ENCODE data around the gene PRKAG2.

The PRKAG2 gene

GRCh38 chr7:151699928-151700319 is 177.0 kb downstream of the PRKAG2 start:
- no peak overlapping the region for H3K4me3 ChIP-seq (replicated peaks in 1 of 2; ENCODE audit: low read depth in 2 of 2, low read length in 2 of 2)
- DNase-seq (ENCODE audit: low read depth in 2 of 2), result peak; percentile 51 to 80
- TF ChIP-seq CTCF (IDR thresholded peaks at IDR 0.05; ENCODE audit: low read depth, low read length), result no peak

DNA sequence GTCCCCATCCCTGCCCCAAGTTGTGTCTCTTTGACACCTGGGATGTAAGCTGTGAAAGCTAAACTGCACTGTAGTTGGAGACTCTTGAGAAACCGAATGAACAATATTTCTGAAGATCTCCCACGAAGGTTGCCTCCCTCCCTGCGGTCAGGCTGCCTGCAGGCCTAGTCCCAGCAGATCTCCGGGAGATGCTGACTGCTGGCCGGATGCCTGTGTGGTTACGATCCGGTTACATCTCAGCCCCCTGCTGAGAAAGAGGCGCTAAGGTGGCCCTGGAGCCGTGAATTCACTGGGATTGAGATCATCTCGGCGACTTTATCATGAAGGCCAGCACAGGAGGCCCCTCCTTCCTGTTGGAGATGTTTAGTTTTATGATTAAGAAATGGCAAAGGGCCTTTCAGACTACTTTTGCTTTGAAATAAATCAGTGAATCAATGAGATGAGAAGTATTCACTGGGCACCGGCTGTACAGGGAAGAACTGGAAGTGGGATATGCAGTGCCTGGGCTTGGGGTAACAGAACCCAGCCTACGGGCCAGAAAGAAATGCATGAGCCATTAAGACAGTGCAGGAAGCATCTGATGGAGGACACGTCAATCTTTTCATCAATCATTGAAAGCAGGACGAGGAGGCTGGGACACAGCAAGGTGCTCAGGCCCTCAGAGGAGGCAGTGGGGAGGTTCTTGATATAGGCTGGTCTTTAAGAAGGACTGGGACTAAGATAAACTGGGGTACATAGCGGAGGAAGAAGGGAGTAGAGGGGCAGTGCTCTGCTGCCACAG is 177.6 kb downstream of the PRKAG2 start:
- no peak for TF ChIP-seq CTCF (IDR thresholded peaks at IDR 0.05; ENCODE audit: low read depth, low read length)
- no peak overlapping the region for H3K4me3 ChIP-seq (replicated peaks in 1 of 2; ENCODE audit: low read depth in 2 of 2, low read length in 2 of 2)
- peak; percentile 84 to 94 for DNase-seq (ENCODE audit: low read depth in 2 of 2)

GRCh38 chr7:151697942-151698341 is 179.0 kb downstream of the PRKAG2 start:
- H3K4me3 ChIP-seq (replicated peaks in 1 of 2; ENCODE audit: low read depth in 2 of 2, low read length in 2 of 2), result no peak overlapping the region
- TF ChIP-seq CTCF (IDR thresholded peaks at IDR 0.05; ENCODE audit: low read depth, low read length), result no peak
- DNase-seq (ENCODE audit: low read depth in 2 of 2), result no peak

- H3K4me3 ChIP-seq (replicated peaks in 1 of 2; ENCODE audit: low read depth in 2 of 2, low read length in 2 of 2), result no peak overlapping the region
- TF ChIP-seq CTCF (IDR thresholded peaks at IDR 0.05; ENCODE audit: low read depth, low read length), result no peak
- DNase-seq (ENCODE audit: low read depth in 2 of 2), result no peak
These were observed 179.4 kb downstream of the PRKAG2 start for GRCh38 chr7:151697515-151697895.

DNA sequence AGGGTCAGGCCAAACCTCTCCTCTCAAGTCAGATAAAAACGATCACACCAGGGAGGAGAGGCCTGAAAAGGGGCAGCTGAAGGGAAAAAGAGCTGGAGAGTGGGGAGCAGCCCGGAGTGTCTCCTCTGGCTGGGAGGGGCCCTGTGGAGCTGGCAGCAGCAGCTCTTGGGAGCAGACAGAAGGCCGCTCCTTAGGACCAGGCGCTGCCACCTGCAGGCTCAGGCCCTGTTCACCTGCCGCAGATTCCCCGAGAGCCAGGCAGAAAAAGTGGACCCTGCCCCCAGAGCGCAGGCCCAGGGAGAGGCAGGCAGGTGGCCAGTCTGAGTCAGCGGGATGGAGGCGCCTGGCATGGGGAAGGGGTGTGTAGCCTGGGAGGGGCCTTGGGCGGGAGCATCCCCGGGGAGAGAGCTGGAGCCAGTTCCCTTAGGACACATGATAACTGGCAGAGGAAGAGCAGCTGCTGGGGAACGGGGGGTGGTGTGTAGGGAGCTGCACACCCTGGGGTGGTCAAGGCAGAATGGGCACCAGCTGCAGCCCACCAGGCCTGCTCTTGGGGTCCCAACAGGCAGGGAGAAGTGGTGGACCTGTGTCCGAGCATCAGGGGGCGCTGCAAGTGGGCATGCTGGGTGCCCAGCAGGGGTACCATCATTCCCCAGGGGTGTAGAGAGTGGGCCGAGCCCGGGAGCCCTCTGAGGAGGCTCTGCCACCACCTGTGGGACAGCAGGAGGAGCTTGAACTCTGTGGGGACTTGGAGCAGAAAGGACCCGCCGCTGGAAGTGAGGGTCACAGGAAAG is 180.0 kb downstream of the PRKAG2 start:
- DNase-seq (ENCODE audit: low read depth in 2 of 2), result no peak
- no peak for TF ChIP-seq CTCF (IDR thresholded peaks at IDR 0.05; ENCODE audit: low read depth, low read length)
- no peak overlapping the region for H3K4me3 ChIP-seq (replicated peaks in 1 of 2; ENCODE audit: low read depth in 2 of 2, low read length in 2 of 2)

DNA sequence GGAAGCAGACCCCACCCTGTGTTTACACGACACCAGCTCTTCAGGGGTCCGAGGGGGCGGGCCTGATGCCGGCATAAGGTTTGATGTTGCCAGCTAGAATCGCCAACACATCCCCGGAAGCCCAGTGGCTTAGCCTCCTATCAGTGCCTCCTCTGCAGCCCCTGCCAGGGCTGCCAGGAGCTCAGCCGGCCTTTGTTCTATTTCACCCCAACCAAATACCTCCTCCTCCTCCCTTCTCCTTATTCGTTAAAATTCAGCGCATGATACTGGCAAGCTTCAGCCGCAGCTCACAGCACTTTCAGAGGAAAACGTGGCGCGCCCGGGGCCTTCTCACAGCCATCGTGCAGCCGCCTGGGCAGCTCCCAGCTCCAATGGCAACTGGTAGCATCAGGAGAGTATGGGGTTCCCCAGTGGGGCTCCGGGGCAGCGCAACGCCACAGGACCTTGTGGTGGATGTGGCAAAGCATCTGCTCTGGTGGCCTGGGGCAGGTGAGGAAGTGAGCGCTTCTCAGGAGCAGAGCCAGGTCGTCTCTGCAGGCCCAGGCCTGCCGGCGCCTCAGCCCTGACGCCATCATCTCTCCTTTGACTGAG is 180.9 kb downstream of the PRKAG2 start:
- no peak for TF ChIP-seq CTCF (IDR thresholded peaks at IDR 0.05; ENCODE audit: low read depth, low read length)
- no peak overlapping the region for H3K4me3 ChIP-seq (replicated peaks in 1 of 2; ENCODE audit: low read depth in 2 of 2, low read length in 2 of 2)
- DNase-seq (ENCODE audit: low read depth in 2 of 2), result no peak
